Activated T-helper 17 cell treated with anti-CD3 and anti-CD28 coated beads, Interleukin-2, amount 50 U/mL, for 72 hours (primary cell): ENCODE results near the gene GNA12. TPM values are rescaled to one million over a fixed set of nuclear protein-coding genes. Genes with fewer than 3 reads are reported as not detected.

Experiments
- ATAC-seq: fragments of 150-1000 bp; cut with Tn5 transposase; replicated peaks from 2 replicates; pipeline ENCODE4 v1.10.0; 2021; ENCODE audit warnings: mild to moderate bottlenecking, moderate library complexity
- H3K27ac Mint-ChIP-seq: one replicate; pipeline ENCODE4 v1.8.0; 2022; ENCODE audit warnings: mixed read lengths
- H3K27me3 Mint-ChIP-seq: one replicate; pipeline ENCODE4 v1.8.0; 2022; ENCODE audit warnings: mixed read lengths
- H3K36me3 Mint-ChIP-seq: one replicate; pipeline ENCODE4 v1.8.0; 2022; ENCODE audit warnings: low read depth, mild to moderate bottlenecking, mixed read lengths
- H3K4me1 Mint-ChIP-seq: one replicate; pipeline ENCODE4 v1.8.0; 2022; ENCODE audit warnings: mixed read lengths
- H3K4me3 Mint-ChIP-seq: one replicate; pipeline ENCODE4 v1.8.0; 2022; ENCODE audit warnings: mild to moderate bottlenecking, mixed read lengths
- H3K9me3 Mint-ChIP-seq: one replicate; pipeline ENCODE4 v1.8.0; 2022; ENCODE audit warnings: mixed read lengths
- total RNA-seq, 2 donors: library from RNA; stranded (reverse); gene quantifications; one replicate each; pipeline ENCODE4 v1.2.3, GENCODE V29; 2022

Gene GNA12
- total RNA-seq = 10 to 100 TPM; 15.4 to 17.4 TPM

- Mint-ChIP-seq H3K4me1 (peaks cover 18% of the 10 kb centered on the region), H3K27me3 (no peaks in the 10 kb centered on the region), H3K4me3 (peak within 1 kb of the TSS; percentile 79), H3K36me3 (peaks cover 8% of the 10 kb centered on the region), H3K27ac (peak within 1 kb of the TSS; percentile 69), H3K9me3 (no peaks in the 10 kb centered on the region)
- ATAC-seq = peak; percentile 96
Observed at GRCh38 chr7:2844153-2845033, at the start of gene GNA12. Gene GNA12 (minus strand): TSS chr7:2844308. CDS start chr7:2844161, 147 bp downstream.

GRCh38 chr7:2893411-2893861, 49.3 kb upstream of the GNA12 start:
- Mint-ChIP-seq H3K4me1 (peaks cover 11% of the 10 kb centered on the region), H3K36me3 (no peaks in the 10 kb centered on the region), H3K4me3 (peak overlapping the region; percentile 82), H3K9me3 (no peaks in the 10 kb centered on the region), H3K27ac (peak overlapping the region; percentile 88), H3K27me3 (no peaks in the 10 kb centered on the region)
- no peak for ATAC-seq

GRCh38 chr7:2892549-2892948, 48.4 kb upstream of the GNA12 start:
- Mint-ChIP-seq H3K36me3 (no peaks in the 10 kb centered on the region), H3K9me3 (no peaks in the 10 kb centered on the region), H3K27me3 (no peaks in the 10 kb centered on the region), H3K4me1 (peaks cover 11% of the 10 kb centered on the region), H3K4me3 (no peak overlapping the region), H3K27ac (no peak overlapping the region)
- ATAC-seq = no peak

- Mint-ChIP-seq H3K4me3 (no peak overlapping the region), H3K27me3 (no peaks in the 10 kb centered on the region), H3K4me1 (peaks cover 6% of the 10 kb centered on the region), H3K27ac (no peak overlapping the region), H3K36me3 (no peaks in the 10 kb centered on the region), H3K9me3 (no peaks in the 10 kb centered on the region)
- no peak for ATAC-seq
Observed at GRCh38 chr7:2887816-2888215, 43.7 kb upstream of the GNA12 start.

GRCh38 chr7:2886900-2887299, 42.8 kb upstream of the GNA12 start:
- no peaks in the 10 kb centered on the region for H3K36me3 Mint-ChIP-seq
- H3K27me3 Mint-ChIP-seq = no peaks in the 10 kb centered on the region
- no peak overlapping the region for H3K27ac Mint-ChIP-seq
- peaks cover 6% of the 10 kb centered on the region for H3K4me1 Mint-ChIP-seq
- no peaks in the 10 kb centered on the region for H3K9me3 Mint-ChIP-seq
- H3K4me3 Mint-ChIP-seq = no peak overlapping the region
- peak; percentile 88 for ATAC-seq

- Mint-ChIP-seq H3K27me3 (no peaks in the 10 kb centered on the region), H3K27ac (no peak overlapping the region), H3K4me1 (peaks cover 6% of the 10 kb centered on the region), H3K36me3 (no peaks in the 10 kb centered on the region), H3K4me3 (no peak overlapping the region), H3K9me3 (no peaks in the 10 kb centered on the region)
- no peak for ATAC-seq
Observed at GRCh38 chr7:2886391-2886790, 42.3 kb upstream of the GNA12 start.

- no peaks in the 10 kb centered on the region for H3K36me3 Mint-ChIP-seq
- no peak overlapping the region for H3K27ac Mint-ChIP-seq
- peaks cover 10% of the 10 kb centered on the region for H3K4me1 Mint-ChIP-seq
- no peak overlapping the region for H3K4me3 Mint-ChIP-seq
- H3K27me3 Mint-ChIP-seq = no peaks in the 10 kb centered on the region
- H3K9me3 Mint-ChIP-seq = no peaks in the 10 kb centered on the region
- ATAC-seq = no peak
Observed at GRCh38 chr7:2884161-2884560, 40.1 kb upstream of the GNA12 start.

- Mint-ChIP-seq H3K27ac (no peak overlapping the region), H3K27me3 (no peaks in the 10 kb centered on the region), H3K4me3 (no peak overlapping the region), H3K4me1 (peaks cover 18% of the 10 kb centered on the region), H3K36me3 (no peaks in the 10 kb centered on the region), H3K9me3 (no peaks in the 10 kb centered on the region)
- ATAC-seq = no peak
Observed at GRCh38 chr7:2883101-2883500, 39.0 kb upstream of the GNA12 start.

- ATAC-seq = no peak
- peaks cover 18% of the 10 kb centered on the region for H3K4me1 Mint-ChIP-seq
- no peak overlapping the region for H3K4me3 Mint-ChIP-seq
- no peak overlapping the region for H3K27ac Mint-ChIP-seq
- no peaks in the 10 kb centered on the region for H3K36me3 Mint-ChIP-seq
- no peaks in the 10 kb centered on the region for H3K27me3 Mint-ChIP-seq
- H3K9me3 Mint-ChIP-seq = no peaks in the 10 kb centered on the region
Observed at GRCh38 chr7:2882111-2882510, 38.0 kb upstream of the GNA12 start.

- Mint-ChIP-seq H3K36me3 (no peaks in the 10 kb centered on the region), H3K4me3 (no peak overlapping the region), H3K9me3 (no peaks in the 10 kb centered on the region), H3K4me1 (peaks cover 14% of the 10 kb centered on the region), H3K27ac (no peak overlapping the region), H3K27me3 (no peaks in the 10 kb centered on the region)
- ATAC-seq = no peak
Observed at GRCh38 chr7:2880874-2881533, 36.9 kb upstream of the GNA12 start.

- Mint-ChIP-seq H3K27me3 (no peaks in the 10 kb centered on the region), H3K9me3 (no peaks in the 10 kb centered on the region), H3K4me3 (no peak overlapping the region), H3K27ac (no peak overlapping the region), H3K4me1 (peaks cover 14% of the 10 kb centered on the region), H3K36me3 (no peaks in the 10 kb centered on the region)
- ATAC-seq = no peak
Observed at GRCh38 chr7:2880051-2880450, 35.9 kb upstream of the GNA12 start.

GRCh38 chr7:2879354-2879753, 35.2 kb upstream of the GNA12 start:
- no peak for ATAC-seq
- Mint-ChIP-seq H3K4me3 (no peak overlapping the region), H3K4me1 (peaks cover 14% of the 10 kb centered on the region), H3K36me3 (no peaks in the 10 kb centered on the region), H3K27ac (no peak overlapping the region), H3K9me3 (no peaks in the 10 kb centered on the region), H3K27me3 (no peaks in the 10 kb centered on the region)

GRCh38 chr7:2878306-2878705, 34.2 kb upstream of the GNA12 start:
- H3K4me3 Mint-ChIP-seq = peak overlapping the region; percentile 29
- peaks cover 19% of the 10 kb centered on the region for H3K4me1 Mint-ChIP-seq
- no peaks in the 10 kb centered on the region for H3K9me3 Mint-ChIP-seq
- no peak overlapping the region for H3K27ac Mint-ChIP-seq
- H3K36me3 Mint-ChIP-seq = no peaks in the 10 kb centered on the region
- no peak for ATAC-seq
- H3K27me3 Mint-ChIP-seq = no peaks in the 10 kb centered on the region

GRCh38 chr7:2876031-2876731, 32.1 kb upstream of the GNA12 start:
- no peak overlapping the region for H3K27ac Mint-ChIP-seq
- H3K4me3 Mint-ChIP-seq = no peak overlapping the region
- peaks cover 19% of the 10 kb centered on the region for H3K4me1 Mint-ChIP-seq
- no peak for ATAC-seq
- no peaks in the 10 kb centered on the region for H3K27me3 Mint-ChIP-seq
- no peaks in the 10 kb centered on the region for H3K9me3 Mint-ChIP-seq
- no peaks in the 10 kb centered on the region for H3K36me3 Mint-ChIP-seq
